Frontal cortex (tissue), 4 donors: Measurements from ENCODE around the gene PAXX. TPM values are rescaled to one million over a fixed set of nuclear protein-coding genes. Genes with fewer than 3 reads are reported as not detected.

Experiments used
- DNase-seq, 2 donors: peaks; one replicate each; pipeline ENCODE4 v3.0.0; 2012; ENCODE audit warnings: low spot score in 2 of 2
- FAIRE-seq: peaks from 2 replicates; lab custom pipeline; 2012; peaks lifted over from hg19 to GRCh38; lab: Jason Lieb, UNC
- total RNA-seq: library from RNA; depleted of rRNA; stranded (reverse); fragments of >200 nt; gene quantifications from one replicate; pipeline ENCODE4 v1.2.3, GENCODE V29; 2014
- donor health status: control.
- donor health status: control.
- donor health status: control.

The PAXX gene
- total RNA-seq, 1 donor from 2014 or later, result 13.5 TPM

- DNase-seq (no peak), FAIRE-seq (no peak)
These were observed 21.3 kb downstream of the PAXX start for GRCh38 chr9:137013571-137013940.

GRCh38 chr9:137014166-137014565 is 21.9 kb downstream of the PAXX start:
- DNase-seq (no peak), FAIRE-seq (no peak)

GRCh38 chr9:137014776-137015539 is 22.7 kb downstream of the PAXX start:
- no peak for FAIRE-seq

GRCh38 chr9:137015540-137015930 is 23.3 kb downstream of the PAXX start:
- DNase-seq (no peak), FAIRE-seq (no peak)

More at GRCh38 chr9:137014776-137015539, 22.7 kb downstream of the PAXX start:
- DNase-seq, result no peak

- DNase-seq (no peak), FAIRE-seq (no peak)
These were observed 23.8 kb downstream of the PAXX start for GRCh38 chr9:137015976-137016375.

GRCh38 chr9:137016436-137016835 is 24.2 kb downstream of the PAXX start:
- FAIRE-seq, result no peak
- DNase-seq, result no peak

- no peak for DNase-seq
- FAIRE-seq, result no peak
These were observed 24.8 kb downstream of the PAXX start for GRCh38 chr9:137017071-137017470.

GRCh38 chr9:137017791-137018497 is 25.7 kb downstream of the PAXX start:
- DNase-seq (no peak), FAIRE-seq (no peak)

- FAIRE-seq (no peak), DNase-seq (no peak)
These were observed 26.7 kb downstream of the PAXX start for GRCh38 chr9:137018761-137019559.

- DNase-seq (no peak), FAIRE-seq (no peak)
These were observed 27.9 kb downstream of the PAXX start for GRCh38 chr9:137019891-137020683.

- DNase-seq, result no peak
- no peak for FAIRE-seq
These were observed 28.7 kb downstream of the PAXX start for GRCh38 chr9:137020771-137021567.

- DNase-seq (no peak), FAIRE-seq (no peak)
These were observed 29.4 kb downstream of the PAXX start for GRCh38 chr9:137021568-137021978.

GRCh38 chr9:137021979-137022661 is 29.9 kb downstream of the PAXX start:
- peak; percentile 62 to 74 for DNase-seq
- FAIRE-seq, result no peak

- FAIRE-seq (no peak), DNase-seq (no peak)
These were observed 30.4 kb downstream of the PAXX start for GRCh38 chr9:137022662-137023008.

GRCh38 chr9:137023157-137023556 is 30.9 kb downstream of the PAXX start:
- DNase-seq (no peak), FAIRE-seq (no peak)

GRCh38 chr9:137023583-137023991 is 31.4 kb downstream of the PAXX start:
- DNase-seq, result no peak
- no peak for FAIRE-seq

- DNase-seq, result peak; percentile 56 to 77
- FAIRE-seq, result peak; percentile 85
These were observed 33.3 kb downstream of the PAXX start for GRCh38 chr9:137025517-137025966.

GRCh38 chr9:137026384-137026783 is 34.2 kb downstream of the PAXX start:
- no peak for FAIRE-seq

More at GRCh38 chr9:137026384-137026783, 34.2 kb downstream of the PAXX start:
- DNase-seq, result no peak
